Left hindlimb (tissue), 1 donor: Measurements from ENCODE around the gene NCOA7.
"Not testable (repeated sequence)": the region's sequence is repeated elsewhere in the genome, so short reads cannot be mapped to it uniquely, and the experiment has no call there.

ENCODE experiments used
- DNase-seq: peaks from one replicate; pipeline ENCODE4 v3.0.0-alpha.2; 2018

Gene NCOA7

DNA sequence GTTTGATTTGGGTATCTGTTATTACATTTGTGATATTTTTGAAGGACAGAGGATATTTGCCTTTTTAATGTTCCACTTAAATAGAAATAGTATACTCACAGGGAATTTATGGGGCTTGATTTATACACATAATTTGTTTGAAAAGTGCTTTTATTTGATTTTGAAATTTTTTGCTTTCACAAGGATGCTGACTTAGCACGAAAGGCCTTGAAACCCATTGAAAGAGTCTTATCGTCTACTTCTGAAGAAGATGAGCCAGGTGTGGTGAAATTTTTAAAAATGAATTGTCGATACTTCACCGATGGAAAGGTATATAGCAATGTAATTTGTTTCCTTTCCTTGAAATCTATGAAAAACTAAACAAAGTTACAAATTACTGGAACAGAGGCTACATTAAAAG is 91.5 kb downstream of the NCOA7 start:
- no peak for DNase-seq

DNA sequence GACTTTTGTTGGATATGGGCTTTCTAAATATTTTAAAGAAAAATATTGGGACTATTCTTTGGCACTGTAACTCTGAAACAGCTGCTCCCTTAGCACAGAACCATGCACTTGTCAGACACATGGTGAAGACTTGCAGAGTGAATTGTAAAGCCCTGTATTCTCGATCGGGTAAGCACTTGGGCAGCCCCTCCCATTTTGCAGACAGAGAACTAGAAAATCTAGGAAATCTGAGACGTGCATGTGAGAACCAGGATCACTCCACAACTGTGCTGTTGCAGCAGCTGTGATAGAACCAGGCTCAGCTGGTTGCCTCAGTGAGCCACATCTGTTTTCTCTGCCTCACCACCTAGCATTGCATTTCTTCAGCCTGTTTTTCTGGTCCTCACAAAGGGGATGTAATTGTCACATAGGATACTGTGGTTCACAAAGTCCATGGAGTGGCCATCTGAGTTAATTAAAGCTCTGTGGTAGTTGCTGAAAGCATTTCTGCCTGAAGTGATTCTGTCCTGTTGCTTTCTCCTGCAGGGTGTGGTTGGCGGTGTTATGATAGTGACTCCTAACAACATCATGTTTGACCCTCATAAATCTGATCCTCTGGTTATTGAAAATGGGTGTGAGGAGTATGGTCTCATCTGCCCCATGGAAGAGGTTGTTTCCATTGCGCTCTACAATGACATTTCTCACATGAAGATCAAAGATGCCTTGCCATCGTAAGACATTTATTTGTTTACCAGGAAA is 94.0 kb downstream of the NCOA7 start:
- DNase-seq: no peak

DNA sequence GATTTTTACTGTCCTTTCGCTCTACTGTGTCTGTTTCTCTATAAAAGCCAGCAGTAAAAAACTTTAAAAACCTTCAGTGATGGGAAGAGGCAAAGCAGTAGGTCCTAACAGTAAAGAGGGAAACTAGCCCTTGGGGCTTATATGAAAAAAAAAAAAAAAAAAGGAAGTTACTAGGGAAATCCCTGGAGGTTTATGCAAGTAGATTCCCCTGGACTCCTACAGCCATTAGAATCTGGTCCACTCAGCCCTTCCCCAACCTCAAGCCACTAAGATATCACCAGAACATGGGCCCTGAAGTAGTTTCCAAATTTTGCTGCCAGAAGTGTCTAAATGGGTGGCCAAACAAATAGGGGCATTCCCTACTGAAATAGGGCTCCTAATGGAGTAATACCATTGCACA is 95.3 kb downstream of the NCOA7 start:
- DNase-seq: no peak

DNA sequence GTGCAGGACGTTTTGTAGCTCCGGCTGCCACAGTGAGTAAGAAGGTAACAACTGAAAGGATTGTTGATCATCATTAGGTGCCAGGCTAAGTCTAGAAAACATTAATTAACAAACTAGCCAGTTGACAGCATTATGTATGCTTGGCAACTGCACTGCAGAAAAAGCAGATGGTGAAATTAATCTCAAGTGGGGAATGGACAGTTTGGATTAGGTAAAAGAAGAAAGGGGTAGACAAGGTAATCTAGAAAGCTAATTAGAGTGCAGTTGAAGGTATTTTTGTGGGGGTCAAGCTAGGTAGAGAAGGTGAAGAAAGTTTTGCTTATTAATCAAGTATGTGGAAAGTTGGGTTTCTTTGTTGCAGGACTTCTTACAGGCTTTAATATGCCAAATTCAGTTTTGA is 96.2 kb downstream of the NCOA7 start:
- no peak for DNase-seq

DNA sequence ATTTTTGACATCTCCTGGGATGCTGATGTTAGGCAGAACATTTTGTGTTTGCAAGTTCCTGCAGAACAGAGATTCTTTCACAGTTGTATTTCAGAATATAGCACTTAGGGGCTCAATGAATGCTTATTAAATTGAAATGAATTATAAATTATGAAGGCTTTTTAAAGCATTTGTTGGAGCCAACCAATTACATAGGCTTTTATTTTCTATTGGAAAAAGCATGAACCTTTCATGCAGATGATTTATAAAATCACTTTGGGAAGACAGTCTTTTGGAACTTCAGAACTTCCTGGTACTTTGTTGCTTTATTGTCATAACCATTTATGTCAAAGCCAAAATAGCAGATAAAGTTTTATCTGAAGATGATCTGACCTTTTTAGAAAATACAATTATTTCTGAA is 96.6 kb downstream of the NCOA7 start:
- no peak for DNase-seq

DNA sequence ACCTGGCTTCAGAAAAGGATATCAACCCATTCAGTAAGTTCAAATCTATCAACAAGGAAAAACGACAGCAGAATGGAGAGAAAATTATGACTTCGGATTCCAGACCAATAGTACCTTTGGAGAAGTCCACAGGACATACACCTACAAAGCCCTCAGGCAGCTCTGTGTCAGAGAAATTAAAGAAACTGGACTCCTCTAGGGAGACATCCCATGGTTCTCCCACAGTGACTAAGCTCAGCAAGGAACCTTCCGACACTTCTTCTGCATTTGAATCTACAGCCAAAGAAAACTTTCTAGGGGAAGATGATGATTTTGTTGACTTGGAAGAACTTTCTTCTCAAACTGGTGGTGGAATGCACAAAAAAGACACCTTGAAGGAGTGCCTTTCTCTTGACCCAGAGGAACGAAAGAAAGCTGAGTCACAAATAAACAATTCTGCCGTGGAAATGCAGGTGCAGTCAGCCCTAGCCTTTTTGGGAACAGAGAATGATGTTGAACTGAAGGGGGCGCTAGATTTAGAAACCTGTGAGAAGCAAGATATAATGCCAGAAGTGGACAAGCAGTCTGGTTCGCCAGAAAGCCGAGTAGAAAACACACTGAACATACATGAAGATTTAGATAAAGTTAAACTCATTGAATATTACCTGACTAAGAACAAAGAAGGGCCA is 98.4 kb downstream of the NCOA7 start:
- DNase-seq: no peak

DNA sequence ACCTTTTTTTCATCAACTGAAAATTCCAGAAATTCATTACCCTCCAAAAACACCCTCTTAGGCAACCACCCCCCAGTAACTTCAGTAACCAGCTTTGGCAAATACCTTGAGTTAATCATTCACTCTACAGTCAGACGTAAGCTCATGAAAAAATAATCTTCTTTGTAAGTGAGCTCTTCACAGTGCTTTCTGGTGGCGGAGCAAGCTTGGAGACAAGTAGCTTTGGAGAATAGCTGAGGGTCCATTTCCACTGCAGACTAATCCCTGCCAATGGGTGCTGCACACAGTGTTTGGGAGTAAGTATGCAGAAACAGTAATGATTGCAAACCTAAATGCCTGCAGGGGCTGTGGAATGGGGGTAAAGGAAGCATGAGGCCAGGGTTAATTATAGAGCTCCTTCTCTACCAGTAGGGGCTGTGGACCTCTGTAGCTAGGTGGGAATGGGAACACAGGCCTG is 109.0 kb downstream of the NCOA7 start:
- DNase-seq: no peak

DNA sequence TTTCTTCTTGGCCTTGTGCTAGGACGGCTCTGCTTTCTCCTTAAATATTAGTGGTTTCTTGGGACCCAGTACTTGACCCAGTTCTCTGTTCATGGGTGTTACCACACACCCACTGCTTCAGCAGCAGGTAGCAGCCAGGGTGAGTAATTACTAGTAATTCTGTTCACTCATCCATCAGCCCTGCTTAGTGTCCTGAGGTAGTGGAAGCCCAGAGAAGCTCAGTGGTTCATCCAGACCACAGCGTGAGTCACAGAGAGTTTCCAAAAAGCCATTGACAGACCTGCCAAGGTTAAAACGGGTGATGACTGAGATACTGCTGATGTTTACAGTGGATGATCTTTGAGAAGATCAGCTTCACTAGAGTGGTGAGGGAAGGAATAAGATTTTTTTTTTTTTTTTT is 114.1 kb downstream of the NCOA7 start:
- no peak for DNase-seq

DNA sequence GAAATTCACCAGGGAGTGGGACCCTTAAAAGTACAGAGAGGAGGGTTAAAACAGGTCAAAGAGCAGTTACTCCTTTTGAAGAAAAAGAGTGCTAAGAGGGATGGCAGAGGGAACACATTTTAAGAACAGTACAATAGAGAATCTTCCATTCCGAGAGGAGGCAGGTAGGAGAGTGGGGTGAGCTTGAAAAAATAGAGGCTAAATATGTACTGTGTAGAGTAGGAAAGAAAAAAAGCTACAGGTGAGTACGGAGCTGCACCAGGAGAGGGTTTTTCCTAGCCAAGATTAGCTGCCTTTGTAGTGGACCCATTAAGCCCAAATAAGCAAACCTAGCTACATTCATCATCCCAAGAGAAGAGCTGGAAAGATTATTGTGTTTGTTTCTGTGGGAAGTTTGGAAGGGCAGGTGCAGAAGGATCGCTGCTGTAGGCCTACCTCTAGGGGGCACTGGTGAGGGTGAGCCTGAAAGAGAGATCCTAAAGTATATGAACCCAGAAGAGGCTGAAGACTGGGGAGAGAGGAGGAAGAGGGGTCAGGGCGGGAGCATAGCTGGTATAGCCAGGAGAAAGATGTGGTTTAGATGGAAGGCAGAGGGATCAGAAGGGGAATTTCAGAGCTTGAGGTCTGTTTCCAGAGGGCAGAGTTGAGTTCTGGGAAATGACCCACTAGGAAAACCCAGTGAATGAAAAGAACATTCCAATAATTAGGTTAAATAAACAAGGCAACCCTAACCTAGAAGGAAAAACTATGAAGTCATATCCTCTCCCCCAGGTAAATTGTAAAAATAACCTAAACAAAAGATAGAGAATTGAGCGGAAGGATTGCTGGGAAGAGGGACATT is 115.6 kb downstream of the NCOA7 start:
- no peak for DNase-seq

DNA sequence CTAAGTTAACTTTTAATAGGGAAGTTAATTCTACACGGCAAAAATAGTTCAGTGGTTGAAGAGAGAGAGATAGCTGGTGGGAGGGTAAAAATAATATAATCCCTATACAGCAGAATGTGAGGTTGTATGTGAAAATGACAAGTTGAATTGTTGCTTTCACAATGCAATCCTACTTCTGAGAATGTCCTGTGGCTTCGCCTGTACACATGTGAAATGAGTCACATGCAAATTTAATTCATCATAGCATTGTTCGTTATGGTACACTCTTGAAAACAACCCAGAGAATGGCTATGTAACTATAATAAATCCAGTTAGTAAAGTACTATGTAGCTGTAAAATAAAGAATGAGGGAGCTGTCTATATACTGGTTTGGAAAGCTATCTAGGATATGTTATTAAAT is 119.8 kb downstream of the NCOA7 start:
- no peak for DNase-seq

DNA sequence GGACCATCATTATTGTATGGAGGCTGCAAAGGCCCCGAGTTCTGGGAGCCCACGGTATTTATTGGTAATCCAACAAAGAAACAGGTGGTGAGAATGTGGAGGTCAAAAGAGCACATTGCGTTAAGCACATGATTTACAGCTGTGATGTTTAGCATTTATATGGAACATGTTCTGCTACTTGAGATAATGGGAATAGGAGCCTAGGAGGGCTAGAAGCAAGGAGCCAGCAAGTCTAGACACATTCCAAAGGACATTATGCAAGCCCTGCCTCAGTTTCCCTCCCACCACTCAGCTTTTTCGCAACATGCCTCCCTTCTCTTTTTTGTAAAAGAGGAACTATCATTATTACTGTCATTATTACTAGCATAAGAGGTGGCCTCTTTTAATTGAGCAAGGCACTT is 120.3 kb downstream of the NCOA7 start:
- not testable (repeated sequence) for DNase-seq

DNA sequence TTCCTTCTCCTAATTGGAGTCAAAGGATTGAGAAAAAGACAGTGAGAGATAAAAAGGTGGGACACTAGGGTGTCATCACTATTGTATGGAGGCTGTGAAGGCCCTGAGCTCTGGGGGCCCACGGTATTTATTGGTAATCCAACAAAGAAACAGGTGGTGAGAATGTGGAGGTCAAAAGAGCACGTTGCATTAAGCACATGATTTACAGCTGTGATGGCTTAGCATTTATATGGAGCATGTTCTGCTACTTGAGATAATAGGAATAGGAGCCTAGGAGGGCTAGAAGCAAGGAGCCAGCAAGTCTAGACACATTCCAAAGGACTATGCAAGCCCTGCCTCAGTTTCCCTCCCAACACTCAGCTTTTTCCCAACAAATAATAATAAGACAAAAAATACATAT is 121.7 kb downstream of the NCOA7 start:
- not testable (repeated sequence) for DNase-seq

DNA sequence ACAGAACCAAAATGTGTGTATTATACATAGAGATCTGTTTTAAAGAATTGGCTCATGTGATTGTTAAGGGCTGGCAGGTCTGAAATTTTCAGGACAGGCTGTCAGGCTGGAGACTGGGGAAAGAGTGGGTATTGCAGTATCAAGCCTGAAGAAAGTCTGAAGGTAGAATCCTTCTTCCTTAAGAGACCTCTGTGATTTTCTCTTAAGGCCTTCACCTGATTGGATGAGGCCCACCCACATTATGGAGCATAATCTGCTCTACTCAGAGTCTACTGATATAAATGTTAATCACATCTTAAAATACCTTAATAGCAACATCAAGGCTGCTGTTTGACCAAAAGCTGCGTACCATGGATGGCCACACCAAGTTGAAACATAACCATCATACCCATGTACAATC is 122.4 kb downstream of the NCOA7 start:
- no peak for DNase-seq

DNA sequence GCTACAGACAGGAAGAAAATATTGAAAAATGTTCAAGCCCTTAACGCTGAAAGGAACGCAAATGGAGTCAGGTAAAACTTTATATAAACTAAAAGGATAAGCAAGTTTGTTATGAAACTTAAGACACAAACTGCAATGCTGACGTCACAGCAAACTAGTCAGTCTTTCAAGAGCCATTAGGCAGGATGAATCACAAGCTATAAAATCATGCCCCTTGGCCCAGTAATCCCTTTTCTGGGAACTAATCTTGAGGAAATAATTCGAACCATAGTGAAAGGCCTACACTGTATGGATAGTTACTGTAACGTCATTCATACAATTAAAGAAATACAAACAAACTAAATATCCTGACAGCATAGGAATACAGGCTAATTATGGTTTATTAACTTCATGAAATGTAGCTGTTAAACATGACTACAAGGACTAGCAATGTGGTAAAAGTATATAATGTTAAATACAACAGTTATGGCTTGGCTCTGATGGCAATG is 123.1 kb downstream of the NCOA7 start:
- DNase-seq: no peak

DNA sequence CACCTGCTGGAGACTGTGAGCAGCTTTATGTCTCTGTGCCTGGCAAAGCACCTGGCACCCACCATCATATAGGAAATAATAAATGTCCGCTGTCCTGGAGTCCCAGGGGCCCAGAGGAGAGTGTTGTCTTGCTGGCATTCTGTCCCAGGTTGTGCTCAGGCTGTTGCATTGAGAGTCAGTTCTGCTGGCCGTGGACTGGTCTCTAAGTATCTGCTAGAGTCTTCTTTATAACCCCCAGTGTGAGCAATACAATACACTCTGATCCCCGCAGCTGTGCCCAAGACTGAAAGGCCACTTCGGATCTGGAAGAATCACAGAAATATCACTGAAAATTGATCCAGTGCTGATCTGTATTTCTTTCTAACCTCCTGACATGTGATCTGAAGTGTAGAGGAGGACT is 127.5 kb downstream of the NCOA7 start:
- no peak for DNase-seq

DNA sequence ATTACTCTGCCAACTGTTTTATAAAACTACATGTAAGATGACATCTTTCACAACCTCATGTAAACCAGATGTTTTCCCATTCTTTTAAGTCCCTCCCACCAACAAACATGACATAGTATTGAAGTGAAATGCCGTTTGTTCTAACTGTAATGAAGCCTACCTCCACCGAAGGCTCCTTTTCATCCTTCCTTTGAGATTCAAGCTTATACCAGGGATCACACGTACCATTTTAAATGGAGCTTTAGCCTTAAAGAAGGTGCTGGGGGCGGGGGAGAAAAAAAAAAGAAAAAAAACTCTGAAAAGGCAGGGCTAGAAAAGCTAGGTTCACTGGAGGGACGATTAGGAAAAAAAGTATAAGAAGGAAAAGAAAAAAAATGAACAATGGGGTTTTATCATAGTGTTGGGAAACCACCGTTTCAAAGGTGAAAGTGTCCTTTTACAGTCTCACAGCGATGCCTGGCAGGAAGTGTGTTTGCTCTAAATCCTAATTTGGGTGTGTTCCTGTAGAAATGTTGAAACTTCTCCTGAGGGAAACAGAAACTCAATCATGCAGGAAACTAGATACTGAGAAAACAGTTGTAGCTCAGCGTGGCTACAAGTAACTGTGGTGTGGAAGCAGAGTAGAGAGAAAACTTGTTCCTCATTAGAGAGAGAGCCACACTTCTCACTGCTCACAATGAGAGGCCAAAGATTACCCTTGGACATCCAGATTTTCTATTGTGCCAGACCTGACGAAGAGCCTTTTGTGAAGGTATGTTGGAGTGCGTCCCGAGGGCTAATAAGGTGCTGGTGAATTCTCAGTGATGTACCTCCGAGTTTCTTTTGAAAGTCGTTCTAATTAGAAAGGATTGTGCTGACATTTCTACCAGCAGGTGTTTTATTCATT is 128.2 kb downstream of the NCOA7 start:
- no peak for DNase-seq

DNA sequence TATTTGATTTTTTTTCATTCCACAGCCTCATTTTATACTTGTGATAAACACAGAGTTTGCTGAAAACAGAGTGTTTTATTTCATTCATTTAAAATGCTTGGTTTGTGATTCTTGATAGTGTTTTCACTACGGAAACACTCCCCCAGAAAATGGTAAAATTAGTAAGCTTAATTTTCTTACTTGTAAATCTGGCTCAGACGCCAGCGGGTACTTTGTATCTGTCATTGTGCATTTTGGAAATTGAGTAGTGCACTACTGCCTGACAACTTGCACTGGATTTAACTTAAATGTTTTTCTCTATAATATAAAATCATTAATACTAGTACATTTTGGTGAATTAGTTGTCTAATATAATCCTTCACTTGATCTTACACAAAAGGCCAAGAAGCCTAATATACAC is 128.9 kb downstream of the NCOA7 start:
- no peak for DNase-seq

DNA sequence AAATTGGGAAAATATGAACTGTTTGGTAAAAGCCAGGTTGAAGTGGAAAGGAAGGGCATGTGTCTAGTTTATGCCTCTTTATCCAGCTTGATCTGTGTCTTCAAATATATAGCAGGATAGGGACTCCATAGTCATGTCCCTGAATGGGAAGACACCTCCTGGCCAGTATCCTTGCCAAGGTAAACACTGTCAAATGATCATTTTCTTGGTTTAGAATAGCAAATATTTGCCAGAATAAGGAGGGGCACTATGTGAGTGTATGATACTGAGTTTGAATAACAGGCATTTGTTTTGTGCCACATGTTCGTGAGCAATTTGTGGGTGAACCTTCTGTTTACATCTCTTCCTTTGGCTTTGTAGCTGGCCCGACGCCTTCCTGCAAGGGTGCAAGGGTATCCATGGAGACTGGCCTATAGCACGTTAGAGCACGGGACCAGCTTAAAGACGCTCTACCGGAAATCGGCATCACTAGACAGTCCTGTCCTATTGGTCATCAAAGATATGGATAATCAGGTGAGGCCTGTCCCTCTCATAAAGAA is 131.6 kb downstream of the NCOA7 start:
- DNase-seq: no peak

DNA sequence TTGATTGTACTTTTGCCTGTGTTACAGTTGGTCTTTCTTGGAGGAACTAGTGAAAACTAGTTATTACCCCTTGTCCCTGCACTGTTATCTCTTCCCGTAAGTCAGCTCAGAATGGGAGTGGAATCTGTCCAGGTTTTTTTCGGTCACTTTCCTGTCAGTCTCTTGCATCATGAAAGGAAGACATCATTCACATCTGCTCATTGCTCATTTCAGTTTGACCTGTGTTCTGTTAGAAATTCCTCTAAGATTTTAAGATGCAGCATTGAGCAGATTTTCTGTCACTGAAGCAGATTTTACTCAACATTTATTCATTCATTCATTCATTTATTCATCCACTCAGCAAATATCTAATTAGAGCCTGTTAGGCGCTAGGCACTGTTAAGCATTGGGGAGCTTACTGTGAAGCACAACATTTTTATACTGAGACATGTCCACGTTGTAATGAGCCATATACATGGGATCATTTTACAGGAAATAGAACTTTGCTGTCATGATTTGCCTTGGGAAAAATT is 132.7 kb downstream of the NCOA7 start:
- DNase-seq: no peak

DNA sequence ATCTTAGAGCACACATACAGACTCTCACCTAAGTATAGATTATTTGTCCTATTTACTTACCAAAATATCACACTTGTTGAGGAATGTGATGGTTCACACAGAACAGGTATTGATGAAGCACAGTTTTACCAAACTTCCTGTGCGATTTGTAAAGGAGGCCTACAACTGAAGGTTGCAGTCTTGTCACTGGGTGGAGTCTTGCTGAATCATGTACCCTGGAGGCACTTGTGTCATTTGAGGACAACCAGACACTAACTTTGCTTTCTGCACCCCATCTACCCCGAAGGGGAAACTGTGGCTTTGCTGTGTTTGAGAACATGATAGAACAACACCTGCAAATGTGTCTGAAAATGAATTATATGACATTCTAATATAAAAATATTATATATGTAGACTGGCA is 133.4 kb downstream of the NCOA7 start:
- no peak for DNase-seq

DNA sequence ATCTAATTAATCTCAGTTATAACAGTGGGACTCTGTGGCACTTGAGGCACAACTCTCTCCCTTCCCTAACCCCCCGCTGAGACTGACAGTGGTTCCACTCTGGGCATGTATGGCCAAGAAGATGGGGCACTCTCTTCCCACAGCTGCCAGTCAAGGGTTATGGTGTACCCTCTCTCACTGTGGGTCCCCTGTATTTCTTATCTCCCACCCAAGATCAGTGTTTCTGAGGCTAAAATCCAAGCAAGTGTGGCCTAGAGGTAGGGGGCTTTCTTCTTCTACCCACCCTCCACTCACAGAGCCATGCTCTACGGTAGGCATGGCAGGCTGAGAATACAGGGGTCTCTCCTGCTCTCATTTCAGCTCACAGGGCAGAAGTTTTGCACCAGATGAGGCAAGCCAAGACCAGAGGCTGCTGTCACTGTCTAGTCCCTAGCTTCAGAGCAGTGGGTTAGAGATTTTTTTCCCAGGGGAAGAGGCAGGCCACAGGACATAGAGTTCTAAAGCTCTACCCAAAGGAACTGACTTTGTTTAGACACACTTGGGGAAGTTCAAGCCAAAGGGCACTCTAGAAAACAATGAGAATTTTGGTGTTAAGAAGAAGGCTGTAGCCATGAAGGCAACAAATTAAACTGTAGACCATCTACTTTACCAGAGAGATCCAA is 134.1 kb downstream of the NCOA7 start:
- DNase-seq: no peak

DNA sequence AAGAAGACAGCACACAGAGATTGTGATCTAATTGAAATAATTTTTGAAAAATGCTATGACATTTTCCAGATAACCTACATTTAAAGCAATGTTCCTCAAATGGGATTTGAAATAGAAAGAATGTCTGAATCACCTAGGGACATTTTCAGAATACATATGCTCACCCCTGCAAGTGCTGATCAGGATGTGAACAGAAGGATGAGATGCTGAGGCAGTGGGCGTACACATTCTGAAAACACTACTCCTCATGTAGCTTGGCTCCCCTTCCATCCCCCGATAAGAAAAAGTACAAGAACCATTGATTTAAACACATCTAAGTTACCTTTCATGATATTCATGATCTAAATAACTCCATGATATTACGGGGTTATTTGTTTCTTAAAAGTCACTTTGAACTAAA is 136.0 kb downstream of the NCOA7 start:
- no peak for DNase-seq
